T-helper 1 cell (primary cell): ENCODE measurements around the gene CCDC141.
A peak's percentile ranks its signal among the peaks of the same experiment; 100 is the strongest.

Experiments
- DNase-seq, 5 donors: peaks; one replicate each; pipeline ENCODE4 v3.0.0-alpha.2; 2012 to 2020

Gene CCDC141

GRCh38 chr2:178954049-178954448 is 95.9 kb downstream of the CCDC141 start:
- no peak for DNase-seq

DNA sequence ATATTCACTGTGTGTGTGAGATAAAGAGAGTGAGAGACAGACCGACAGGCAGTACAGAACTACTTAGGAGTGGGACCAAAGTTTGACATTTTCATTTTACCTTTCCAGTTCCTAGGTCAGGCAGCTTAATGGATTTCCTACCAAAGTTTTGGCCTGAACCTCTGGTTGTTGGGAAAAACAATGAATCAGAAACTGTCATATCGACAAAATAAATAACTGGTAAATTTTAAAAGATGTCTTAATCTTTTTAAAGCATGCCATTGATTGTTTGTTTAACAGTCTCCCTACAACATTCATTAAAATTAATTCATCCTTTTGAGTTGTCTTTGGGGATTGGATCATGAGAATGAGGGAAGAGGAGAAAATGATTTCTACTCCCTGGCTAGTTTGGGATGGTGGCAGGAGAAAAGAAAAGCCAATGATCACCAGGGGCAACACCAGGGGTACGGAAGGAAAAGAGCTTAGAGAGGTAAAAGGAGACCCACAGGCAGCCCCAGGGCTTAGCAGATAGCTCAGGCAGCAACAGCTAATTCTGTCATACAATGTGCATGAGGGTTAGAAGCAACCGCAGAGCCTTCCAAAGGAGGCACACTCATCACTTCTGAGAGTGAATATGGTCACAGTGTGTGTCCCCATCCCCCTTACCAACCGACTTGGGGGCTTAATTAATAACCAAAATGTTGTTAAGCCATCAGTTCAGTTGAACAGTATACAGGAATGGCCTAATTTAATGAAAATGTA is 98.5 kb downstream of the CCDC141 start:
- DNase-seq = no peak

GRCh38 chr2:178949584-178949983 is 100.4 kb downstream of the CCDC141 start:
- DNase-seq = no peak

DNA sequence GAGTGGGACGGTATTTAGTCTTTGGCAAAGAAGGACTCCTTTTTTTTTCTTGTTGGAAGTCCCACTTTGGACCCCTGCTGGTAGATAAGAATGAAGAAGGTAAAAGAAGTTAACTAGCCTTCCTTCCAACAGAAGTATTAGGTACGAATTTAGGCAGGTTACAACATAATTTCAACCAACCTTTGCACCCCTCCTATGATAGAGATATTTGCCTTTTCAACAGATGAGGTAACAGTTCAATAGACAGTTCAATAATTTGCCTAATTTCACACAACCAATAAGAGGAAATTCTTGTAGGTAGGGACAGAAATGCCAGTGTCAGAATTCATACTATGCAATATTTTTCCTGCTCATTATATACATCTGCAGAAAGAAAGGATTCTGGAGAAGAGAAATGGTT is 100.8 kb downstream of the CCDC141 start:
- no peak for DNase-seq

DNA sequence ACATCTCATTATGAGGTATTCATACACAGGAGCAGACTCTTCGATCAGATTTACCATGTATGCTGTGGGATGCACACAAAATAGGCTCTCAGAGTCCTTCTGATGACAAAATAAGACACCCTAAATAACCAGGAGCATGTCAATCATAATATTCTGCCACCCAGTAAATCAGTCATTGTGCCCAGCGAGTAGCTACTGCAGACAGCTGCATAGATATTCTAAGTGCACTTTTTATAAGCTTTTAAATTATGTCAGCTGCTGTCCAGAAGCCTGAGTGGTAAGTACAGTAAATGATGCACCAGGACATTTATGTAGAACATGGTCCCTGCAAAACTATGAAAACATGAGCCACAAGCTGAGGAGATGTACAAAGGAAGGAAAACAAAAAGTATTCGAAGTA is 102.9 kb downstream of the CCDC141 start:
- DNase-seq = no peak

GRCh38 chr2:178946494-178946893 is 103.4 kb downstream of the CCDC141 start:
- no peak for DNase-seq

DNA sequence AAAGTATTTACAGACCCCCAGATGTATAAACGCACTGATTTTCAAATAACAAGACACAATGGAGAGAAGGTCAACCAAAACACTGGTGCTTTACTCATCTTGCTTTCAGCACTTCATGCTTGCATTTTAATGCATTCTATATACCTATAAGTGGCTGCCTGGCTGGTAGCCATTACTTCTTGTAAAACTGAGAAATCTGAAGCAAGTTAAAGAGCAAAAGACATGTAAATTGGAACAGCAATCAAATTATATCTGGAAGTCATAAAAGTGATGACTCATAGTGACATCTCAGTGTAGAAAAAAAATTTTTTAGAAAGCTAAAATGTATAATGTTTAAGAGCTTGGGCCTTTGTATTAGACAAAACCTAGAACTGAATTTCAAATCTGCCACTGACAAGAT is 106.2 kb downstream of the CCDC141 start:
- no peak for DNase-seq

- no peak for DNase-seq
These were observed 115.4 kb downstream of the CCDC141 start for GRCh38 chr2:178934571-178934970.

DNA sequence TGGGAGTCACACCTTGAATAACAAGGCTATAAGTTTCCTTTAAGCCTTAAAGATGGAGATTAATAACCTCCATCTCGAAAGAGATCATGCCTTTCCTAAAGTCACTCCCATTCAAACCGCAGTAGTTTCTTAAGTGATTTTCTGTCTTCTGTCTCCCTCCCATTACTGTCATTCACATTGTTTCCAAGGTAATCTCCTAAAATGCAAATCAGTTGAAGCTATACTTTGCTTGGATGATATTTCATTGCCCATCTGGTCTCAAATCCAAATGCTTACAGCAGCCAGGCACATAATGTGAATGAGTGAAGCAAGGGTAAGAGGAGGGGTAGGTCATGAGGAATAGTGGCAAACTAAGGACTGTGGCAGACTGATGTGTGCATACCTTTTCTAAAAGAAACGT is 116.4 kb downstream of the CCDC141 start:
- no peak for DNase-seq

DNA sequence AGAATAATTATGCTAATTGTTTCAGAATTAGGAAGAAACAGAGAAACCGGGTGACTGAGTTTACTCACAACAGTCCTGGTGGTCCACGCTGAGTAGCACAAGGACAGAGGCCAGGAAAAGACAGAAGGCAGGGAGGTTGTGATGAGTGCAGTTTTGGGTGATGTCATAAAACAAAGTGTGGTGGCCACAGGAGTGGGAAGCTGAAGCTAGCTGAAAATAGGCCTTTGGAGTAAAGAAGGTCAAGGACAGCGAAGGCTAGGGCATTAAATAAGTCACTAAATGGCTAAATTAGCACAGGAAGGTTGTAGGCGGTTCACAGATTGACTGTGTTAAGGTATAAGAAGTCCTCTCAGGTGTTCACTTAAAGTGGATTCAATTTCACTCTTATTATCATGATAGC is 121.9 kb downstream of the CCDC141 start:
- no peak for DNase-seq

DNA sequence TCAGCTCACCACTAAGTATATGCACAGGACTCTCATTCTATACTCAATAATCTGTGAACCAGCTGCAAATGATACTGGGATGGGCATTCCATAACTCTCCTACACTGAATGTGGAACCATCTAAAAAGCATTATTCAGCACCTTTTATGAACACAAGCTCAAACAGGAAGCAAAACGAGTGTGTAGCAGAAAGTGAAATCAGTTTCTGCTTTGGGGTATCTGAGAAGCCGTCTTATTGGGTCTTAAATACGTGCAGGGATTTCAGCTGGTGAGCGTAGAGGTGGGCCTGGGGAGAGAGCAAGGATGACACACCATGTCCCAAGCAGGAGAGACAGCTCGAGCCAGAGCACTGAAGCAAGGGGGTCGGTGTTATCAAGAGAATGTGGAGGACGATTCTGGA is 122.8 kb downstream of the CCDC141 start:
- no peak for DNase-seq

GRCh38 chr2:178924817-178925216 is 125.1 kb downstream of the CCDC141 start:
- DNase-seq = no peak

DNA sequence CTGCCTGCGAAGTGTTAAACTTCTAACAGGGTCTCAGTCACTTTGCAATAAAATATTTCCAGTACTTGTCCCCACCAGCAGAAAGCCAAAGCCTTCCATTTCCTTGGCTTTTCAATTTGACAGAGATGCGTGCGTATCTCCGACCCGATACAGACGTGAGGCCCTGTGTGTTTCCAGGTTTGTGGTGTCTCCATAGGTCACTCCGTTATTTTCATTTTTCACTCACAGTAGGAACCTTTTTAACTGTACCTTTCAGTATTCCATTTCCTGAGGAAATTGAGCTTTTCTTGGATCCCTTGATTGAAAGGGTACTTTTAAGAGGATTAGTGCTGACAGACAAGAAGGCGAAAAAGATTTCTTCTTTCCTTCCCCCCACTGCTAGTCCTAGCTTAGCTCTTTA is 126.4 kb downstream of the CCDC141 start:
- DNase-seq = no peak

GRCh38 chr2:178920916-178921513 is 128.9 kb downstream of the CCDC141 start:
- DNase-seq = no peak

GRCh38 chr2:178917555-178917954 is 132.4 kb downstream of the CCDC141 start:
- DNase-seq = no peak

DNA sequence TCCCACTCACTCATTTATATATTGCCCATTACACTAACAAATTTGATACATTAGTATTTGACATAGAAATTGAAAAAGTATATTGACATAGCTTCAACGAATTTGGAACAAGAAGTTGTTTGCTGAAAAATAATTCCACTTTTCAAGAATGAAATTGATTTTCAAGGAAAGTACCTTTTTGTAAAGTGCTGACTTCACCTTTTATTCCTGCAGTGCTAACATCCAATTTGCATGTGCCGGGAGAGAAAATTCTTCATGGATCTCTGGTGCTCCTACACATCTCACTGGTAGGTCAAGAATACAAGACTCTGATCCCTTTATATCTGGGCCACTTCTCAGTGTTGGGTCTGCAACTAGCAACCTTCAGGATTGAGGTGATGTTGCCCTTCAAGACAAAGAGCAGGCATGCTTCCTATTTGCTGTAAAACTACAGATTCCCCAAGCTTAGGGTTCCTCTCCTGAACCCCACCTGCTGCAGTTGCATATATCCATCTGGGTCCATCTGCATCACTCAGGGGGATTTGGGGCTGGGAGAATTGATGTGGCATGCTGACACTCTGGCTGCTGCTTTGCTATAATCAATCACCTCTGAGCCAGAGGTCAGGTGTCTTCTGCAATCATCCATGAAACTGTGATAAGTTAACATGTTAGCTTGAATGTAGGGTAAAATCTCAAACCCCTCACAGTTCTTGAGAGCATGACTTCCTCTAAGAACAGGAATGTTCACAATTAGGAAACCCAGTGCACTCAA is 134.3 kb downstream of the CCDC141 start:
- DNase-seq = no peak

GRCh38 chr2:178914259-178914849 is 135.6 kb downstream of the CCDC141 start:
- DNase-seq = peak; percentile 11 to 64 (median 32)

DNA sequence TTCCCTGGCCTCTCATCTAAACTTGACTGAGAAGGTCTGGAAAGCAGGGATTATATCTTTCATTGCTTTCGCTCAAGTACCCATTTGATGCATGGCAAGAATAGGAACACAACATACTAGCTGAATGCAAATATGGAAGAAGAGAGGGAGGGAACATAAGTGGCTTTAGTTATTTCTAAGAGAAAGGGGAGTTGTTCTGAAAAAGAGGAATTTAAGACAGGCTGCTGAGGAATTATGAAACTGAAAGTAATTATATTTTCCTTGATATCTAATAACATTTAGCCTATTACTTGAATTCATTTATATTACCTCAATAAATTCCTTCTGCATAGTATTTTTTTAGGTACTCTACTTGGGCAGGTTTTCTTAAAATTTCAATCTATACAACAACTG is 136.9 kb downstream of the CCDC141 start:
- no peak for DNase-seq

GRCh38 chr2:178912416-178913048 is 137.4 kb downstream of the CCDC141 start:
- DNase-seq = no peak

DNA sequence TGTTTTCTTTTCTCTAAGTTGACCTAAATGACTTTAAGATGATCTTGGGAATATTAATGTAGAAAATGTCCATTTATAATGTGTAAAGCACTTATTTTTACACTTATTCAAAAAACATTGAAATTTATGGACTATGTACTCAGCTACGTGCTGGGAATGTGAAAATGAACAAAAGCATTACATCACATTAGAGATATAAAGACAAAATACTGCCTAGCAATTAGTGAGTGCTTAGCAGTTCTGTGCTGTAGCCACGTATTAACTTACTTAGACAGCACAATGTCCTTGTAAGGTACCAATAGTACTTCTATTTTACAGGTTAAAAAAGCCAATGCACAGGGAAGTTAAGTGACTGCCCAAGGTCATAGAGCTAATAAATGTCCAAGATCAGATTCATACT is 138.9 kb downstream of the CCDC141 start:
- DNase-seq = no peak

GRCh38 chr2:178910005-178910404 is 139.9 kb downstream of the CCDC141 start:
- no peak for DNase-seq

DNA sequence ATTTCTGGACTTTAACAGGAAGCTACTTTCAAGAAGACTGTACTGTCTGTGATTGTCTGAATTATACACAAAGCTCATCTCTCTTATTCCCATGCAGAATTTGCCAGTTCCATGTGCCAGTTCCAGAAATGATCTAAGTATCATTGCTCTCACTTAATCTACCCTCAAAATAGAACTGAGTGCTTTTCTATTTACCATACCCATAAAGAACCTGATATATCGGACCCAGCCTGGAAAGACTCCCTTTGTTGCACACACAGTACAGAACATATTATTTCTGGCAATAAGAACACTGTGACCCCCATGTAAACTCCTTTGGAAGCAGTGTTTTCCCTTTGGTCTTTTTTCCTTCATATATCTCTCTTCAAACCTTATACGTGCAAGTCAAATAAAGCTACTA is 140.4 kb downstream of the CCDC141 start:
- no peak for DNase-seq

DNA sequence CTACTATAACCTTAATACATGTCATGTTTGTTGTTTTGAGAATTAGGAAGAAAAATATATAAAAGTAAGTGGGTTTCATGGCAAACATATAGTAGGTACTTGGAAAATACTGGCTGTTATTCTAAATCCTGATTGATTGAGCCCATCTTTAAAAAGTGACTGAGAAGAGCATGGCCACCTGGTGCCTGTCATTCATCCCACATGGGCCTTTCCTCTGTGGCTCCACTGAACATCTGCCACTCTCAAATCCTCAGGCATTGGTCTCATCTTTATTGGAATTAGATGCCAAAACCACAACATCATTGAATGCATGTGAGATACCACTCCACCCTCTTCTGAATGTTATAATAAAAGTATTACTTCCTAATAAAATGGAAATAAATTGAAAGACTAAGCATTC is 141.1 kb downstream of the CCDC141 start:
- DNase-seq = no peak
